ENCODE measurements around the gene DBNDD1.

DBNDD1 gene

DNA sequence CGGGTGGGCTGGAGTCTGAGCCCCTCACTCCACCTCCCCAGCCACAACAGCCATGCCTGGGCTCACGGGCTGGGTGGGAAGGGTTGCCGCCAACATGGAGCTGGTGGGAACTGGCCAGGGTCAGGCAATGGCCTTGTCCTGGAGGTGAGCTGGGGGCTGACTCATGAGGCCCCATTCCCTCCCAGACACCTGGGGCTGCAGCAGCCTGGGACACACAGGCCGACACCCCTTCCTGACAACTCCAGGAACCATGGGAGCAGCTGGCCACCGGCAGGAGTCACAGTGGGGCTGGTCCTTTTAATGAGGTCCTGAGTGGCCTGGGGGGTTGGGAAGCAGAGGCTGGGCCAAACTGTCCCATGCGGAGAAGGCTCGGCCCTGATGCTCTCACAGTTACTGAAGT lies 12.2 kb downstream of the DBNDD1 start:
- H3K4me3 ChIP-seq (ENCODE audit: low read depth, low read length) = no peak overlapping the region
- in situ Hi-C loops (cut with HindIII; ENCODE audit: low sequenced_read_pairs) = no loop called here
- no peak for DNase-seq (ENCODE audit: low read depth)
- TF ChIP-seq, protein P1, sequence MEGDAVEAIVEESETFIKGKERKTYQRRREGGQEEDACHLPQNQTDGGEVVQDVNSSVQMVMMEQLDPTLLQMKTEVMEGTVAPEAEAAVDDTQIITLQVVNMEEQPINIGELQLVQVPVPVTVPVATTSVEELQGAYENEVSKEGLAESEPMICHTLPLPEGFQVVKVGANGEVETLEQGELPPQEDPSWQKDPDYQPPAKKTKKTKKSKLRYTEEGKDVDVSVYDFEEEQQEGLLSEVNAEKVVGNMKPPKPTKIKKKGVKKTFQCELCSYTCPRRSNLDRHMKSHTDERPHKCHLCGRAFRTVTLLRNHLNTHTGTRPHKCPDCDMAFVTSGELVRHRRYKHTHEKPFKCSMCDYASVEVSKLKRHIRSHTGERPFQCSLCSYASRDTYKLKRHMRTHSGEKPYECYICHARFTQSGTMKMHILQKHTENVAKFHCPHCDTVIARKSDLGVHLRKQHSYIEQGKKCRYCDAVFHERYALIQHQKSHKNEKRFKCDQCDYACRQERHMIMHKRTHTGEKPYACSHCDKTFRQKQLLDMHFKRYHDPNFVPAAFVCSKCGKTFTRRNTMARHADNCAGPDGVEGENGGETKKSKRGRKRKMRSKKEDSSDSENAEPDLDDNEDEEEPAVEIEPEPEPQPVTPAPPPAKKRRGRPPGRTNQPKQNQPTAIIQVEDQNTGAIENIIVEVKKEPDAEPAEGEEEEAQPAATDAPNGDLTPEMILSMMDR (IDR thresholded peaks at IDR 0.05; ENCODE audit: low read depth, low read length, missing control alignments) = no peak

DNA sequence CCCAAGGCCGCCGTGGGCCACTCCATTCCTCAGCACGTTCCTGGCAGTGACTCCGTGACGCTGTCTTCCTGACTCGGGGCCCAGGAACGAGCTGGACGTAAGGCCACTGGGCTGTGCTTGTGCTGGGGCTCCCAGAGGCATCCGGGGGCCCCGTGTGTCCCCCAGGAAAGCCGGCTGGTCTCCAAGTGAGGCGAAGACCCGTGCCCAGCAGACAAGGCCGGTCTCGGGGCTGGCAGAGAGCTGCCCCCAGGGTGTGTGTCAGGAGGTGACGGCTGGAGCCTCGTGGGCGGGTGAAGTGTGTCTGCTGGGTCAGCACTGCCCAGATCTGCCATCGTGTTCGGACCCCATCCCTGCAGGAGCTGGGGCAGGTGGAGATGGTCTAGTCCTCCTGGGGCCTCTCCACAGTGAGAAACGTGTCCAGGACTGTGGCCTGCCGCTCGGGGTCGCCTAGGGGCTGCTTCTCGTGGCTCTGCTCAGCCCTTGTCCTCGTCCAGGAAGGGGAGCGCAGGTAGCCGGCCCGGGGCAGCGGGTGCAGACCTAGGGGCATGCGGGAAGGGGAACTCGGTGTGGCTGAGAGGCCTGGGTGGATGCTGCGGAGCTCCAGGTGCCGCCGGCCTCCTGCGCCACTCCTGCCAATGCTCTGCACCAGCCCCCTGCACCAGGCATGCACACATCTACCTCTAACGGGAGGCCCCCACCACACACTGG lies 13.1 kb downstream of the DBNDD1 start:
- DNase-seq (ENCODE audit: low read depth) = no peak
- TF ChIP-seq, protein P1 (IDR thresholded peaks at IDR 0.05; ENCODE audit: low read depth, low read length, missing control alignments) = no peak
- in situ Hi-C loops (cut with HindIII; ENCODE audit: low sequenced_read_pairs) = no loop called here
- no peak overlapping the region for H3K4me3 ChIP-seq (ENCODE audit: low read depth, low read length)

DNA sequence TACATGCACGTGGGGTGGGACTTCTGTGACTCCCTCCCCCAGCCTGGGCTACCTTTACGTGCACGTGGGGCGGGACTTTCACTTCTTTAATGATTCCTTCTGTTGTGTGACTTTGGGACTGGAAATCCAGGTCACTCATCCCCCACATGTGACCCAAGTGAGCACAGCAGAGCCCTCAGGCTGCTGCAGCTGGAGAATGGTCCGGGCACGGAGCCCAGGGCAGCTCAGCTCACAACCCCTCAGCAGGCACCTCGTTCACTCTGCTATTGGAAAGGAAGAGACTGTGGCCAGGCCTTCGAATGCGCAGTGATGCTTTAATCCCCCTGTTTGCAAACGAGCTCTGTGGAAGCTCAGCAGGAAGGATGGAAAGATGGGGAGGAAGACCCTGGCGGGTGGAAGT lies 14.7 kb downstream of the DBNDD1 start:
- in situ Hi-C loops (cut with HindIII; ENCODE audit: low sequenced_read_pairs) = no loop called here
- no peak overlapping the region for H3K4me3 ChIP-seq (ENCODE audit: low read depth, low read length)
- TF ChIP-seq, protein P1 (IDR thresholded peaks at IDR 0.05; ENCODE audit: low read depth, low read length, missing control alignments) = no peak
- no peak for DNase-seq (ENCODE audit: low read depth)

DNA sequence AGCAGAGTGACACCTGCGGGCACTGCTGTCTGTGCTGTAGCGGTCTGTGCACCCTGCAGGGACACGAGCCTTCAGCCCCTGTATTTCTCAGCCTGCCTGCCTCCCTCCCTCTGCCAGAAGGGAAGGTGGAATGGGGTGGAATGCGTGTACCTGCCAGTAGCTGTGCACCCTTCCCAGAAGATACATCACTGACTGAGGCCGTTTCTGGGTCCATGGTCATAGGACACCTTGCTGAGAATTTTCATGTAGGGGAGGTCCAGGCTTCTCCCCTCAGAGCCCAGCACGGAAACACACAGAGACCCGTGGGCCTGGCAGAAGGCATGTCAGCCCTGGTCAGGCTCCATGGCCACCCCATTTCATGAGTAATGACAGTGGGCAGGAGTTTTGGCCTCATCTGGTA lies 16.5 kb downstream of the DBNDD1 start:
- TF ChIP-seq, protein P1 (IDR thresholded peaks at IDR 0.05; ENCODE audit: low read depth, low read length, missing control alignments) = no peak
- no peak for DNase-seq (ENCODE audit: low read depth)
- no peak overlapping the region for H3K4me3 ChIP-seq (ENCODE audit: low read depth, low read length)
- in situ Hi-C loops (cut with HindIII; ENCODE audit: low sequenced_read_pairs) = no loop called here

DNA sequence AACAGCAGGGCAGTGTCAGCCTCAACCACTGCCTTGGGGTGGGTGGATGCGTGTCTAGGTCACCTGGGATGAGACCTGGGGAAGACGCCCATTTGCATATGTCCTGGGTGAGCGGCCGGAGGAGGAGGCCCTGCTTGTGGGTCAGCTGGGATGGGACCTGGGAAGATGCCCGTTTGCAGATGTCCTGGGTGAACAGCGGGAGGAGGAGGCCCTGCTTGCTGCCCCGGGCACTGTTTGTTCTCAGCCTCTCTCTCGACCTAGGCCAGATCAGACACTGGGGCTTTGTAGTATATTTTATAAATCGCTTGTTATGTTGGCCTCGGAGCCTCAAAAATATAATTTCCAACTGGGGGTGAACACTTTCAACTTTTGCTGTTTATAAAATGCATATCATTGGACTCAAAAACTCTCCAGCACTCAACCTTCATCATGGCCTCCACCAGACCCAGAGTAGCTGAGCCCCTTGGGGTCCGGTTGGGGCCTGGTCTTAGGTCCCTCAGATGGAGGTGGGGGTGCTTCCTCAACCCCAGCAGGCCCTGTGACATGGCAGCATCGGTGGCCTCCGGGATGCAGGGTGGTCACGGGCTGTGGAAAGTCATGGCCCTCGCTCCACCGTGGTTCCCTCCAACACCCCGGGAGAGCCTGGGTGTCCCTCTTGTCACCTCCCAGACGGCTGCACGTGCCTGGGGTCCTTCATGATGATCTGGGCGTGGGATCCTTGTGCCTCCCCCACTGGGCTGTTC lies 17.3 kb downstream of the DBNDD1 start:
- no peak overlapping the region for H3K4me3 ChIP-seq (ENCODE audit: low read depth, low read length)
- TF ChIP-seq, protein P1 (IDR thresholded peaks at IDR 0.05; ENCODE audit: low read depth, low read length, missing control alignments) = no peak
- no peak for DNase-seq (ENCODE audit: low read depth)
- in situ Hi-C loops (cut with HindIII; ENCODE audit: low sequenced_read_pairs) = no loop called here

DNA sequence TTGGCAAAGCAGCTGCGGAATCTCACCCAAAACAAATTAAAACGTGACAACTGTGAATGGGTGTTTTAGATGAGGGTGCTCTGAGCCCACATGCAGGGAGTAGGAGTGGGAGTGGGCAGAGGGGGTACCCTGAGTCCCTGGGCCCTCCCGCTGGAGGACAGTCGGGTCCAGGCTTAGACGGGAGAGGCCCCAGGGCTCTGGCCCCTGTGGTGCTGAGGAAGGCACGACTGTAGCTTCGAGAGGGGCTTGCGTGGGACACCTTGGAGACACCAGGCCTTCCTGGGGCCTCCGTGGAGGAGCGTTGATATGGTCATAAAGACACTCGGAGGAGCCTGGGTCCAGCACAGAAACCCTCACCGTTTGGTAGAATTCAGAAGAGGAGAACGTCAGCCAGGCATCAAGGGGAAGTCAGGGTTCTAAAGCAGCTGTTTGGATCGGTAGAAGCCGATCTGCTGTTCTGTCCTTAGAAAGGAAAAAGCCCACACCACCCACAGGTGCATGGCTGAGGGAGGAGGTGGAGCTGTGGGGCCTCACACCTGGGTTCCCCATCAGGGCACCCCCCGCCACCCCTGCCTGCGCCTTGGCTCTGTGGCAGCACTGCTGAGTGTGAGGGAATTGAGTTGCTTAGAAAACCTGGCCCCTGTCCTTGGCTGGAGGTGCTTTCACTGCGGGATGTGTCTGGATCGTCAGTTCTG lies 18.4 kb downstream of the DBNDD1 start:
- TF ChIP-seq, protein P1 (IDR thresholded peaks at IDR 0.05; ENCODE audit: low read depth, low read length, missing control alignments) = no peak
- no peak overlapping the region for H3K4me3 ChIP-seq (ENCODE audit: low read depth, low read length)
- DNase-seq (ENCODE audit: low read depth) = no peak
- in situ Hi-C loops (cut with HindIII; ENCODE audit: low sequenced_read_pairs) = no loop called here

Measured in astrocyte of the cerebellum (primary cell).